ENCODE measurements around the gene ZDHHC14.

The ZDHHC14 gene

DNA sequence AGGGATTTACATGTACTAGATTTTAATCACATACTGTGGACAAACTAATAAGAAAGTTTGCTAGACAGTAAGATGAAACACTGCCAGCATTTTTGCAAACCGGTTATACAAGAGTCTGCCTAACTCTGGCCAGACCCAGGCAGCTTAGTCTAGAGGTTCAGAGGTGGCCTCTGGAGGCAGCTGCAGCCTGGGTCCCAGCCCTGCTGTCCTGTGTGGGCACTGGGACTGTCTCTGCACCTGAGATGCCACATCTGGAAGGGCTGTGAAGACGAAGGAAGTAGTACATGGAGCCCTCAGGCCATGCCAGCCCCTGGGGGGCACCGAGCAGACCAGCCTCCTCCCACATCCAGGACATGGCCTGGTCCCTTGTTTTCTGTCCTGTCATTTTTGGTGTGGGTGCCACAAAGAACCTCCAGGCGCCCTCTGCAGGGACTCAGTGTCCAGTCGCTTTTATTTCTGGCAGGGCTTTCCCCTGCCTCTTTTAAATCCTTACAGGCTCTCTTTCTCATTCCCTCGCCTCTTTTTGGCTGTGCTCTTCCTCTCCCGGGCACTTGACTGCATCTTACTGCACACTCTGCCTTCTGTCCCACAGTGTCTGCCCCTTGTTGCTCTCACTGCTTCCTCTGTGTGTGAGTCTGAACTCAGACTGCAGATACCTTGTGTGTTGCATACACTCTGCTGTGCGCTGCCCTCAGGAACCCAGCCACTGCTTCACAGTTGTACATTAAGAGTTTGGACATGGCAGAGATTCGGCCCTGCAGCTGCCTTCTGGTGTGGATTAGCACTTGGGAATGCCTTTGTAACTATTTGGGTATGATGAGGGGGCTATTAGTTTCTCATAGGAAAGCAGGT is 216.7 kb downstream of the ZDHHC14 start:
- peak; percentile 96 for DNase-seq (ENCODE audit: low read depth)
- TF ChIP-seq, protein P1, sequence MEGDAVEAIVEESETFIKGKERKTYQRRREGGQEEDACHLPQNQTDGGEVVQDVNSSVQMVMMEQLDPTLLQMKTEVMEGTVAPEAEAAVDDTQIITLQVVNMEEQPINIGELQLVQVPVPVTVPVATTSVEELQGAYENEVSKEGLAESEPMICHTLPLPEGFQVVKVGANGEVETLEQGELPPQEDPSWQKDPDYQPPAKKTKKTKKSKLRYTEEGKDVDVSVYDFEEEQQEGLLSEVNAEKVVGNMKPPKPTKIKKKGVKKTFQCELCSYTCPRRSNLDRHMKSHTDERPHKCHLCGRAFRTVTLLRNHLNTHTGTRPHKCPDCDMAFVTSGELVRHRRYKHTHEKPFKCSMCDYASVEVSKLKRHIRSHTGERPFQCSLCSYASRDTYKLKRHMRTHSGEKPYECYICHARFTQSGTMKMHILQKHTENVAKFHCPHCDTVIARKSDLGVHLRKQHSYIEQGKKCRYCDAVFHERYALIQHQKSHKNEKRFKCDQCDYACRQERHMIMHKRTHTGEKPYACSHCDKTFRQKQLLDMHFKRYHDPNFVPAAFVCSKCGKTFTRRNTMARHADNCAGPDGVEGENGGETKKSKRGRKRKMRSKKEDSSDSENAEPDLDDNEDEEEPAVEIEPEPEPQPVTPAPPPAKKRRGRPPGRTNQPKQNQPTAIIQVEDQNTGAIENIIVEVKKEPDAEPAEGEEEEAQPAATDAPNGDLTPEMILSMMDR (IDR thresholded peaks at IDR 0.05; ENCODE audit: control insufficient read depth, extremely low read depth, insufficient read depth) = peak; percentile 63
- H3K4me3 ChIP-seq (ENCODE audit: low read depth, low read length) = no peak overlapping the region

GRCh38 chr6:157599191-157599590 is 218.2 kb downstream of the ZDHHC14 start:
- H3K4me3 ChIP-seq (ENCODE audit: low read depth, low read length) = no peak overlapping the region
- TF ChIP-seq, protein P1 (IDR thresholded peaks at IDR 0.05; ENCODE audit: control insufficient read depth, extremely low read depth, insufficient read depth) = no peak
- no peak for DNase-seq (ENCODE audit: low read depth)

- DNase-seq (ENCODE audit: low read depth) = no peak
- TF ChIP-seq, protein P1 (IDR thresholded peaks at IDR 0.05; ENCODE audit: control insufficient read depth, extremely low read depth, insufficient read depth) = no peak
- H3K4me3 ChIP-seq (ENCODE audit: low read depth, low read length) = no peak overlapping the region
Observed at GRCh38 chr6:157600807-157601206, 219.8 kb downstream of the ZDHHC14 start.

- TF ChIP-seq, protein P1 (IDR thresholded peaks at IDR 0.05; ENCODE audit: control insufficient read depth, extremely low read depth, insufficient read depth) = no peak
- H3K4me3 ChIP-seq (ENCODE audit: low read depth, low read length) = no peak overlapping the region
- no peak for DNase-seq (ENCODE audit: low read depth)
Observed at GRCh38 chr6:157602521-157603295, 221.7 kb downstream of the ZDHHC14 start.

GRCh38 chr6:157603314-157603940 is 222.4 kb downstream of the ZDHHC14 start:
- TF ChIP-seq, protein P1 (IDR thresholded peaks at IDR 0.05; ENCODE audit: control insufficient read depth, extremely low read depth, insufficient read depth) = no peak
- no peak overlapping the region for H3K4me3 ChIP-seq (ENCODE audit: low read depth, low read length)
- DNase-seq (ENCODE audit: low read depth) = no peak

GRCh38 chr6:157603971-157604370 is 223.0 kb downstream of the ZDHHC14 start:
- DNase-seq (ENCODE audit: low read depth) = no peak
- no peak overlapping the region for H3K4me3 ChIP-seq (ENCODE audit: low read depth, low read length)
- TF ChIP-seq, protein P1 (IDR thresholded peaks at IDR 0.05; ENCODE audit: control insufficient read depth, extremely low read depth, insufficient read depth) = no peak
